Activated CD4-positive, alpha-beta T cell treated with anti-CD3 and anti-CD28 coated beads for 36 hours (primary cell): ENCODE results near the gene PIP5K1B. TPM values are rescaled to one million over a fixed set of nuclear protein-coding genes. Genes with fewer than 3 reads are reported as not detected.

ENCODE experiments used
- ATAC-seq: fragments of 200-7000 bp; cut with Tn5 transposase; one replicate; pipeline ENCODE4 v1.10.0; 2021; ENCODE audit warnings: mild to moderate bottlenecking, moderate library complexity
- CTCF ChIA-PET: fragments of 350-600 bp; sonication (Branson Sonifier 250); formaldehyde crosslinking; loops from one replicate; lab custom pipeline; 2021; ENCODE audit warnings: antibody characterized with exemption; lab: Charles Lee
- POLR2A ChIA-PET: fragments of 350-600 bp; sonication (Branson Sonifier 250); formaldehyde crosslinking; loops from one replicate; lab custom pipeline; 2021; ENCODE audit warnings: antibody characterized with exemption, inconsistent platforms; lab: Charles Lee
- DNase-seq: peaks from one replicate; pipeline ENCODE4 v3.0.0-alpha.2; 2020
- H3K27ac Mint-ChIP-seq: one replicate; pipeline ENCODE4 v1.8.0; 2021; ENCODE audit warnings: mixed read lengths
- H3K27me3 Mint-ChIP-seq: one replicate; pipeline ENCODE4 v1.8.0; 2021; ENCODE audit warnings: mixed read lengths
- H3K36me3 Mint-ChIP-seq: one replicate; pipeline ENCODE4 v1.8.0; 2021; ENCODE audit warnings: low read depth, mixed read lengths
- H3K4me1 Mint-ChIP-seq: one replicate; pipeline ENCODE4 v1.8.0; 2021; ENCODE audit warnings: mixed read lengths
- H3K4me3 Mint-ChIP-seq: one replicate; pipeline ENCODE4 v1.8.0; 2021; ENCODE audit warnings: mild to moderate bottlenecking, moderate library complexity, mixed read lengths
- H3K9me3 Mint-ChIP-seq: one replicate; pipeline ENCODE4 v1.8.0; 2021; ENCODE audit warnings: low read depth, mixed read lengths
- intact Hi-C, 2 experiments: fragments of 100-400 bp; cut with DNase I in 1 of 2; cut with micrococcal nuclease in 1 of 2; formaldehyde crosslinking; loops; one replicate each; pipeline versions ENCODE4 v1.14.2 to v1.15.1; 2022 to 2024; cut with DNase I, micrococcal nuclease
- total RNA-seq, 2 experiments: library from RNA; stranded (reverse); gene quantifications; one replicate each; pipeline ENCODE4 v1.2.3, GENCODE V29; 2021

The PIP5K1B gene
- total RNA-seq, 2 experiments from 2014 or later: 1.6 TPM

DNA sequence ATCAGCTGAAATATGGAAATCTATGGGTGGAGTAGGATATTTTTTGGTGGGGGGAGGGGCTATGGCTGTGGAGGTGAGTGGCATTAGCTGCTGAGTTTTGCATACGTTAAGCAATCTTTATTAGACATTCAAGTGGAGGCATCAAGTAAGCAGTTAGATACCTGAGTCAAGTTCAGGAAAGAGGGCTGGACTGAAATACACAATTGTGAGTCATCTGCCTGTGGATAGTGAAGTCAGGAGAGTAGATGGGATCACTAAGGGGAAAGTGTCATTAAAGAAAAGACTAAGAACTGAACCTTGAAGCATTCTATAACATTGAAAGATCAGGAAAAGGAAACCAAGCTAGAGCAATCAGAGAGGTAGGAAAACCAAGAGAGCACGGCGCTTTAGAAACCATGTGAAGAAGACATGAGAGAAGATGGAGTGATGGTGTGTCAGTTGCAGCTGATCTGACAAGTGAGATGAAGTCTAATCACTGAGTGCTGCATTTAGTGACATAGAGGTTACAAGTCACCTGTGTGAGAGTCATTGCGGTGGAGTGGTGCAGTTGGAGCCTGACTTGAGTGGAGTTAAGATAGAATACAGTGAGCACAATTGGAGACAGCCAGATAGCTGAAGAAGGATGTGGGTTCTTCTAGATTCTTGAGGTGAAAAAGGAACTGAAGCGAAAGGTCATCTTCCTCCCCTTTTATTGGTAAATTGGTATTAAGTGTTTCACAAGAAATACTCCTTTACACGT lies 88.7 kb downstream of the PIP5K1B start:
- Mint-ChIP-seq H3K27me3 (peaks cover 5% of the 10 kb centered on the region), H3K36me3 (no peaks in the 10 kb centered on the region), H3K27ac (no peak overlapping the region), H3K4me1 (peaks cover 3% of the 10 kb centered on the region), H3K4me3 (no peak overlapping the region), H3K9me3 (no peaks in the 10 kb centered on the region)
- peak; percentile 14 for DNase-seq
- ChIA-PET CTCF (interaction anchor here (0.6 to 1.6 kb wide), 3 partner anchors 10 to 19 kb away, joined by 3 to 4 read pairs (median 4); no protein-coding TSS in a partner anchor), POLR2A (interaction anchor here (0.7 kb wide), 1 partner anchor 182 kb away, joined by 5 read pairs; no protein-coding TSS in a partner anchor)
- intact Hi-C loops: no loop called here
- ATAC-seq: peak; percentile 57

GRCh38 chr9:68794898-68795297 lies 89.9 kb downstream of the PIP5K1B start:
- POLR2A ChIA-PET: no interaction called here
- no peak for ATAC-seq
- CTCF ChIA-PET: interaction anchor here (1.2 kb wide), 1 partner anchor 9 kb away, joined by 4 read pairs; no protein-coding TSS in a partner anchor
- intact Hi-C loops: no loop called here
- H3K9me3 Mint-ChIP-seq: no peaks in the 10 kb centered on the region
- DNase-seq: no peak
- H3K4me1 Mint-ChIP-seq: peaks cover 3% of the 10 kb centered on the region
- no peaks in the 10 kb centered on the region for H3K36me3 Mint-ChIP-seq
- peaks cover 5% of the 10 kb centered on the region for H3K27me3 Mint-ChIP-seq
- H3K4me3 Mint-ChIP-seq: no peak overlapping the region
- no peak overlapping the region for H3K27ac Mint-ChIP-seq

DNA sequence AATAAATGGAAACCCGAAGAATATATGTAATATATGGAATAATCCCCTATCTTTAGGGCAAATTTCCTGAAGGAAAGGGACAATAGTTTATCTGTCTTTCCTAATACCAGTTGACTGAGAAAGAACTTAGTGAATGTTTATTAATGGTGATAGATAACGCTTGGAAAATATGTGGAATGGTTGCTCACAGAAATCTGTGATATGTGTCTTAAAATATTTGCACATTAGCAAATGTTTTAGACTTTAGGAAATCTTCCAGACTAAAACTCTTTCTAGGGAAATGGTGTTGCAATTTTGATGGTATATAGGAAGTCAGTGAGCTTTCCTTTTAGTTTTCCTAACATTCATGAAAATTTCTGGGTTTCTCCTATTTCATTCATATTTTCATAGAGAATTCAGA lies 90.4 kb downstream of the PIP5K1B start:
- ChIA-PET POLR2A (no interaction called here), CTCF (no interaction called here)
- DNase-seq (no peak), ATAC-seq (no peak)
- intact Hi-C loops: no loop called here
- no peaks in the 10 kb centered on the region for H3K36me3 Mint-ChIP-seq
- peaks cover 5% of the 10 kb centered on the region for H3K27me3 Mint-ChIP-seq
- no peak overlapping the region for H3K4me3 Mint-ChIP-seq
- no peaks in the 10 kb centered on the region for H3K9me3 Mint-ChIP-seq
- H3K27ac Mint-ChIP-seq: no peak overlapping the region
- peaks cover 3% of the 10 kb centered on the region for H3K4me1 Mint-ChIP-seq

- Mint-ChIP-seq H3K27me3 (peaks cover 5% of the 10 kb centered on the region), H3K9me3 (no peaks in the 10 kb centered on the region), H3K36me3 (no peaks in the 10 kb centered on the region), H3K27ac (no peak overlapping the region), H3K4me3 (no peak overlapping the region), H3K4me1 (peaks cover 3% of the 10 kb centered on the region)
- POLR2A ChIA-PET: no interaction called here
- CTCF ChIA-PET: no interaction called here
- no peak for DNase-seq
- ATAC-seq: no peak
- intact Hi-C loops: no loop called here
These were observed 92.1 kb downstream of the PIP5K1B start for GRCh38 chr9:68797116-68797515.

- DNase-seq: no peak
- H3K9me3 Mint-ChIP-seq: no peaks in the 10 kb centered on the region
- ChIA-PET CTCF (no interaction called here), POLR2A (no interaction called here)
- H3K4me1 Mint-ChIP-seq: peaks cover 3% of the 10 kb centered on the region
- intact Hi-C loops: no loop called here
- no peak for ATAC-seq
- H3K36me3 Mint-ChIP-seq: no peaks in the 10 kb centered on the region
- no peak overlapping the region for H3K4me3 Mint-ChIP-seq
- peaks cover 5% of the 10 kb centered on the region for H3K27me3 Mint-ChIP-seq
- no peak overlapping the region for H3K27ac Mint-ChIP-seq
These were observed 93.4 kb downstream of the PIP5K1B start for GRCh38 chr9:68798423-68798822.

- Mint-ChIP-seq H3K4me3 (no peak overlapping the region), H3K9me3 (no peaks in the 10 kb centered on the region), H3K36me3 (no peaks in the 10 kb centered on the region), H3K4me1 (peaks cover 3% of the 10 kb centered on the region), H3K27ac (no peak overlapping the region), H3K27me3 (peaks cover 5% of the 10 kb centered on the region)
- ATAC-seq (no peak), DNase-seq (no peak)
- intact Hi-C loops: loop anchor here in 1 of 2 experiments (5.0 kb wide), 1 partner anchor 49 kb away; no protein-coding TSS in a partner anchor
- CTCF ChIA-PET: no interaction called here
- POLR2A ChIA-PET: no interaction called here
These were observed 95.8 kb downstream of the PIP5K1B start for GRCh38 chr9:68800836-68801235.

DNA sequence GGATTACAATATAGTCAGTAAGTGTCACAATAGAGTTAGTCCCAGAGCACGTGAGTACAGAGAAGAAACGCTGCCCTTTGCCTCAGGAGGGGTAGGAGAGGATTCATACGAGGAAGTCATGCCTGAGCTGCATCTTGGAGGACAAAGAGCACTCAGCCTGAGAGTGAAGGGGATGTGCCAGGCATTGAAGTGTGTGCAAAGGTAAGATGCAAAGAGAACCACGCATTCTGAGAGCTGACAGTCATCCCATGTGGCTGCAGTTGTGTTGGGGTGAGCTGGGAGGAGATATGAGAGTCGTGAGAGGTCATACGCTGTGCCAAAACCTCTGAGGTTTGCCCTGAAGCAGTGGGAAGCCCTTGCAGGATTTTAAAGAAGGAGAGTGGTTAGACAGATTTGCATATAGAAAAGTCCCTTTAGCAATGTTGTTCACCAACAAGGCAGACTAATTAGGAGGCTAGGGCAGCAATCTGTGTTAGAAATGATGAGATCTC lies 97.5 kb downstream of the PIP5K1B start:
- H3K36me3 Mint-ChIP-seq: no peaks in the 10 kb centered on the region
- intact Hi-C loops: loop anchor here (1.0 to 5.0 kb wide), 4 partner anchors 22 to 172 kb away; a partner anchor contains a TSS
- peaks cover 3% of the 10 kb centered on the region for H3K4me1 Mint-ChIP-seq
- no peak overlapping the region for H3K27ac Mint-ChIP-seq
- no peak overlapping the region for H3K4me3 Mint-ChIP-seq
- H3K9me3 Mint-ChIP-seq: no peaks in the 10 kb centered on the region
- ChIA-PET POLR2A (interaction anchor here (0.7 kb wide), 1 partner anchor 17 kb away, joined by 3 read pairs; no protein-coding TSS in a partner anchor), CTCF (interaction anchor here (1.0 to 1.5 kb wide), 3 partner anchors 13 to 43 kb away, joined by 3 read pairs; no protein-coding TSS in a partner anchor)
- DNase-seq (peak; percentile 77), ATAC-seq (peak; percentile 98)
- H3K27me3 Mint-ChIP-seq: peaks cover 2% of the 10 kb centered on the region

DNA sequence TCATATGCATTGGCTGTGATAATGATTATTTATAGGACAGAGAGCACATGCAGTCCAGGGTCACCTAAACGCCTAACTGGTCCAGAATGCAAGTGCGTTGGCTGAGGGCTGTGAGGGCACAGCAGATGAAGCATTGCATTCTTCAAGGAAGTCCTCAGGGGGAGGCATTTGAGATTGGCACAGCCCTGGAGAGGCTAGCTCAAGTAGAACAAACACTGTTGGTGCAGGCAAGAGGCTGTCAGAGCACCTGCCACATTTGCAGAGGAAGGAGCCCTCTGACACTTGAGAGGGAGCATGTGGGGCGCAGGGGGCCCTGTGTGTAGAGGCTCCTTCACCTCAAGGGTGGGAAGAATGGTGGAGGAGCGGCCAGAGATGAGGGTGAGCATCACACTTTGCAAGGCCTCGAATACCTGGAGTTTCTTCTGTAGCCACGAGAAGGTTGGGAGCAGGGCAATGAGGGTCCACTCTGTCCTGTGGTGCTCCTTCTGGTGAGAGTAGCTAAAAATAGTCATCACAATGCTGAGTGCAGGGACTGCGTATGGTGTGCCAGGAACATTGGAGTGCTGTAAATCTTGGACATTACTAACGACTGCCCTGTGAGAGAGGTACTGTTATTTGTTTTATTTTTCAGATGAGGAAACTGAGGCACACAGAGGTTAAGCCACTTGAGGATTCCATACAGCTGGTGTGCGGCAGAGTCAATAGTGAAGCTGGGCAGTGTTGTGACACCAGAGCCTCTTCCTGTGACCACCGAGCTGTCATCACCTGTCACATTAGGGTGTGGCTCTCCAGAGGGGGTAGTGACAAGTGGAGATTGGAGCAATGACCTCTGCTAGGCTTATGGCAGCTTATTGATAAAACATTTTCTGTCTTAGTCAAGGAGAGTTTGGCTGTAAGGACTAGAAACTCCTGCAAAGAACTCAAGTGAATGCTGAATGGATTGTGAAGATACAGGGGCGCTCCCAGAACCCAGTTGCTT lies 100.2 kb downstream of the PIP5K1B start:
- Mint-ChIP-seq H3K4me1 (no peaks in the 10 kb centered on the region), H3K9me3 (no peaks in the 10 kb centered on the region), H3K27me3 (peaks cover 2% of the 10 kb centered on the region), H3K4me3 (no peak overlapping the region), H3K36me3 (no peaks in the 10 kb centered on the region), H3K27ac (no peak overlapping the region)
- intact Hi-C loops: loop anchor here in 1 of 2 experiments (5.0 kb wide), 1 partner anchor 53 kb away; no protein-coding TSS in a partner anchor
- ChIA-PET CTCF (interaction anchor here (0.6 to 1.3 kb wide), 2 partner anchors 8 to 11 kb away, joined by 4 to 6 read pairs; no protein-coding TSS in a partner anchor), POLR2A (no interaction called here)
- no peak for ATAC-seq
- no peak for DNase-seq

GRCh38 chr9:68805890-68806517 lies 101.0 kb downstream of the PIP5K1B start:
- H3K4me3 Mint-ChIP-seq: no peak overlapping the region
- no peaks in the 10 kb centered on the region for H3K36me3 Mint-ChIP-seq
- ATAC-seq: no peak
- H3K4me1 Mint-ChIP-seq: no peaks in the 10 kb centered on the region
- no peaks in the 10 kb centered on the region for H3K9me3 Mint-ChIP-seq
- ChIA-PET CTCF (interaction anchor here (1.3 kb wide), 1 partner anchor 10 kb away, joined by 4 read pairs; no protein-coding TSS in a partner anchor), POLR2A (no interaction called here)
- peaks cover 2% of the 10 kb centered on the region for H3K27me3 Mint-ChIP-seq
- no peak for DNase-seq
- intact Hi-C loops: no loop called here
- H3K27ac Mint-ChIP-seq: no peak overlapping the region

- DNase-seq: no peak
- no peaks in the 10 kb centered on the region for H3K36me3 Mint-ChIP-seq
- H3K4me1 Mint-ChIP-seq: no peaks in the 10 kb centered on the region
- ChIA-PET CTCF (interaction anchor here (0.7 kb wide), 1 partner anchor 385 kb away, joined by 3 read pairs; no protein-coding TSS in a partner anchor), POLR2A (no interaction called here)
- no peak overlapping the region for H3K4me3 Mint-ChIP-seq
- peaks cover 9% of the 10 kb centered on the region for H3K27me3 Mint-ChIP-seq
- H3K9me3 Mint-ChIP-seq: no peaks in the 10 kb centered on the region
- H3K27ac Mint-ChIP-seq: no peak overlapping the region
- ATAC-seq: no peak
- intact Hi-C loops: no loop called here
These were observed 103.4 kb downstream of the PIP5K1B start for GRCh38 chr9:68808338-68808890.
